ENCODE results near the gene HOXD3. TPM values are rescaled to one million over a fixed set of nuclear protein-coding genes. Genes with fewer than 3 reads are reported as not detected.

Gene HOXD3
- polyA plus RNA-seq, 2 of the 4 experiments (the other 2 are of a cell fraction): 0.18 to 0.27 TPM

- TF ChIP-seq CTCF (IDR thresholded peaks at IDR 0.05): no peak
Observed at GRCh38 chr2:176157499-176158185, 535 bp downstream of the HOXD3 start (continued).

- no peak overlapping the region for H3K27ac ChIP-seq
- no peak overlapping the region for H3K4me2 ChIP-seq
- no peak for ATAC-seq
- no peaks in the 10 kb centered on the region for H3K4me1 ChIP-seq
- DNase-seq (ENCODE audit: low read depth in 1 of 2, low spot score in 1 of 2): no peak
- no peak overlapping the region for H3K4me3 ChIP-seq
- CTCF ChIA-PET: no interaction called here
- TF ChIP-seq USF2 (IDR thresholded peaks at IDR 0.05): no peak
- no peak for TF ChIP-seq NR3C1 (IDR thresholded peaks at IDR 0.05)
- TF ChIP-seq HOXB5 (CRISPR knock-in tag; IDR thresholded peaks at IDR 0.05): no peak
- TF ChIP-seq HDAC2 (IDR thresholded peaks at IDR 0.05): no peak
- TF ChIP-seq ZNF302 (CRISPR knock-in tag; IDR thresholded peaks at IDR 0.05): no peak
- TF ChIP-seq MAX (IDR thresholded peaks at IDR 0.05): no peak
- TF ChIP-seq NFE2L2 (conservative IDR thresholded peaks at IDR 0.05; ENCODE audit: low read length): no peak
- no peak for TF ChIP-seq HEYL (CRISPR knock-in tag; IDR thresholded peaks at IDR 0.05)
- WGBS (ENCODE audit: missing lambda C conversion rate): 82% methylated on average over 22 of the region's 22 CpGs
- H3K9me3 ChIP-seq: no peaks in the 10 kb centered on the region
- POLR2A ChIA-PET: no interaction called here
- FAIRE-seq: no peak
Observed at GRCh38 chr2:176158186-176158591, 1.1 kb downstream of the HOXD3 start.

GRCh38 chr2:176158855-176159662 is 2.0 kb downstream of the HOXD3 start:
- ChIA-PET POLR2A (no interaction called here), CTCF (no interaction called here)
- Histone ChIP-seq H3K4me3 (no peak overlapping the region), H3K4me2 (no peak overlapping the region), H3K9me3 (no peaks in the 10 kb centered on the region), H3K27ac (no peak overlapping the region), H3K4me1 (no peaks in the 10 kb centered on the region)
- WGBS (ENCODE audit: missing lambda C conversion rate): 74% methylated on average over 23 of the region's 39 CpGs
- no peak for ATAC-seq
- no peak for DNase-seq (ENCODE audit: low read depth in 1 of 2, low spot score in 1 of 2)
- FAIRE-seq: no peak
- TF ChIP-seq GATA3 (IDR thresholded peaks at IDR 0.05; ENCODE audit: borderline replicate concordance) (no peak), EP300 (IDR thresholded peaks at IDR 0.05) (no peak), HOXB13 (CRISPR knock-in tag; IDR thresholded peaks at IDR 0.05; ENCODE audit: low read depth) (no peak), E2F6 (IDR thresholded peaks at IDR 0.05; ENCODE audit: borderline replicate concordance, low read depth) (no peak), PBX3 (IDR thresholded peaks at IDR 0.05) (no peak), CEBPB (IDR thresholded peaks at IDR 0.05) (no peak)

All from A549 (cell line).